DND-41 (cell line): ENCODE results near the gene PDE6B.

Experiments
- CTCF ChIP-seq: IDR thresholded peaks from 2 replicates; pipeline ENCODE4 v1.5.1; 2012; ENCODE audit warnings: borderline replicate concordance, low read length, moderate library complexity, mild to moderate bottlenecking; ENCODE audit not compliant: poor library complexity, severe bottlenecking; ENCODE audit errors: extremely low read depth
- EZH2 ChIP-seq: IDR thresholded peaks from 3 replicates; pipeline ENCODE4 v1.6.1; 2012; ENCODE audit warnings: borderline replicate concordance, low read depth, mild to moderate bottlenecking, moderate library complexity, low read length, inconsistent platforms; ENCODE audit not compliant: severe bottlenecking

- TF ChIP-seq CTCF, result no peak
- no peak for TF ChIP-seq EZH2
These were observed 3.0 kb upstream of the PDE6B start for GRCh38 chr4:622071-622995.
